CD4-positive, alpha-beta T cell treated with Interleukin-1 beta for 1 hour (primary cell): ENCODE results near the gene CCNL2.

Experiments
- DNase-seq, 2 donors: peaks; one replicate each; pipeline ENCODE4 v3.0.0-alpha.2; 2020 to 2022

Gene CCNL2

DNA sequence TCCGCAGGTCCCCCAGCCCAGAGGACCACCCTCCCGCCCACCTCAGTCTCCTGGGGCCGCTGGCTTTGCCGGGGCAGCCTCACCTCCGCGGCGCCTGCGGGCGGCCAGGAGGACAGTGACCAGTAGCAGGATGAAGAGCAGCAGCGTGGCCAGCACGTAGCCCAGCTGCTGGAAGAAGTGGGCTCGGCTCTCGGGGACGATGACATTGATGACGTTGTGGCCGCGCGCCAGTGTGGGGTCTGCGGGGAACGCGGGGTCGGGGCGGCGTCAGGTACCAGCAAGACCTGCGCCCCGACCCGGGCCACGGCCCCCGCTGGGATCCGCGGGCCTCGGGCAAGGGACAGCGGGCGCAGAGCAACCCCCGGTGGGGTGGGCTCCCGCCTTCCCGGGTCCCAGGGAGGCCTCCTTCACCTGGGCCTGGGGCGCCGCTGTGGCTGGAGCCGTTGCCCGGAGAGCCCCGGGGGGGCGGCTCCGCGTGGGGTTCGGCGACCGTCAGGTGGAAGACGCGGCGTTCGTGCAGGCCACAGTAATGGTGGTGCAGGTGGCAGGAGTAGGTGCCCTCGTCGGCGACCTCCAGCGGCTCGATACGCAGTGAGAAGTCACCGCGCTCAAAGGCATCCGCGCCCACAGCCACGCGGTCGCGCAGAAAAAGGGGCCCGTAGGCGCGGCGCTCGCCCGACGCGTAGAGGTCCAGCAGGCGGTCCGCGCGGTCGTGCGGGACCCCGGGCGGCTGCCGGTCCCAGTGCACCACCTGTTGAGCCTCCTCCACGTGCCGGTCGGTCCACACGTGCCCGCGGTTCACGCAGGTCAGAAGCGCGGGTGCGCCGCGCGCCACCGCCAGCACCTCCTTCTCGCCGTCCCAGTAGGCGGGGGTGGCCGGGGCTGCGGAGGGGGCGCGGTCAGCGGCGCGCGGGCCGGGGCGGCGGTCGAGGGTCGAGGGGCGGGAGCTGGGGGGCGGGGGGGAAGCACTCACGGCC lies 44.6 kb downstream of the CCNL2 start:
- DNase-seq, result no peak

DNA sequence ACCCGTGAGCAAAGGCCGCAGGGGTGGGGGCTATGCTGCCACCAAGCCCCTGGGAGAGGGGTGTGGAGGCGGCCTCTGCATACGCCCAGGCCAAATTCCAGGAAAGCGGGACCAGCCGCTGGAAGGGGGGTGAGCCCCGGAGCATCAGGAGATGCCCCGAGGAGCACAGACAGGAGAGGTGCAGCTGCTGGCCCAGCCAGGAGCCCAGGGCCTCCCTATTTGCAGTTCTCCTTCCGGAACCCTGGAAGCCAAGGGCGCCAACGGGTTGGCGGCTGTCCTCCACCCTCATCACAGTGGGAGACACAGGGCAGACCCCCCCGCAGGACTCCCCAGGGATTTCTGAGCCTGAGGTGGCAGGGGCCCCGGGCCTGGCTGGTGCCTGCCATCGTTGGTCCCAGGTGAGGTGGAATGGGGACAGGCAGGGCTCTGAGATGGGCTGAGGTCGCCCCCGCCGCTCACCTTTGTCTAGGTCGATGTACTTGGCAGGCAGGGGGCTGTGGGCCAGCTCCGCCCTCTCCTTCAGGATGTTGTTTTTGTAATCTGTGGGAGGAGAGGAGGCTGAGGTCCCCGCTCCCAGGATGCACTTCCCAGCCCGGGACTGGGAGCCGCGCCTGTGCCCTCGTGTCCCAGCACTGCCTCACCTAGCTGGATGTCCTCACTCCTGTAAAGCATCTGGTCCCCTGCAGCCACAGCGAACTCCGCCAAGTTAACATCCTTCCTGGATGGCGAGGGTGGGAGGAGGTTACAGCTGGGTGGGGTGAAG lies 45.6 kb downstream of the CCNL2 start:
- DNase-seq, result no peak

- DNase-seq, result no peak
These were observed 46.2 kb downstream of the CCNL2 start for GRCh38 chr1:1352786-1353388.

DNA sequence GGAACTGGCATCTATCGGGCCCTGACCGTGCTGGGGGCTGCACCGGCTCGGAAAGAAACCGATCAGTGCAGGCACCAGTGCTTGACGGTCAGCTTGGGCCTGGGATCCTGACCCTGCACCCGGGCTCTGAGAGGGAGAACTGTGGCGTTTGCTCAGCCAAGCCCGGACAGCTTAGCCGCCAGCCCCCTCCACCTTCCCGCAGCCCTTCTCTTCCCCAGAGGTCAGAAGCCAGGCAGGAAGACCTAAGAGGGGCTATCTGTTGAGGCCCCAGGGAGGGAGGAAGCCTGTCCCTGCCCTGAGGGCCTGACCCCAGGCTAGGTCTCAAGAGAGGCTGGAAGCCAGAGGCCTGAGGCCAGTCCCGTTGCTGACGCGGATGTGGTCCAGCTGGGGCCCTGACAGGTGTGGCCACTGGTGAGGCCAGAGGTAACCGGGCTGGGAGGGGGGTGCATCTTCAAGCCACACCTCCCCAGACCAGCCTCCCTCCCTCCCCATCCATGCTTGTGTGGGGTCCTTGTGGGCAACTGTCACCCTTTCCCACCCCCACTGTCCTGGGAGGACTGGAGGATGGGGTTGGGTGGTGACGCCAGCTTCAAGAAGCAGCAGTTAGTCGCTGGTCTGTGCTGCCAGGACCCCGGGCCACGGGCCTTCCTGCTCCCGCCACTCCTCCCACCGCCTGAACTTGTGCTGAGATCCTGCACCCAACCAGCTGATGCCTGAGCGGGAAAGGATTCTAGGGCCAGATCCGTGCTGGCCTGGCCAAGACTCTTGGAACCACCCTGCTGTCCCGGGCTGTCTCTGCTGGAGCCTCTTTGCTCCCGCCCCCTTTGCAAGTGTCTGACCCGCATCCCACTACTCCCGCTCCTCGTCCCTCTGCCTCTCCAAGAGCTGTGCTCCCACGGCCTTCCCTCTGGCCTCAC lies 47.4 kb downstream of the CCNL2 start:
- no peak for DNase-seq

- peak; percentile 73 to 74 for DNase-seq
These were observed 49.7 kb downstream of the CCNL2 start, which contains the start of gene DVL1 for GRCh38 chr1:1349256-1350012. DVL1 (minus strand) TSS chr1:1349418; CDS start chr1:1349065, 353 bp downstream.

DNA sequence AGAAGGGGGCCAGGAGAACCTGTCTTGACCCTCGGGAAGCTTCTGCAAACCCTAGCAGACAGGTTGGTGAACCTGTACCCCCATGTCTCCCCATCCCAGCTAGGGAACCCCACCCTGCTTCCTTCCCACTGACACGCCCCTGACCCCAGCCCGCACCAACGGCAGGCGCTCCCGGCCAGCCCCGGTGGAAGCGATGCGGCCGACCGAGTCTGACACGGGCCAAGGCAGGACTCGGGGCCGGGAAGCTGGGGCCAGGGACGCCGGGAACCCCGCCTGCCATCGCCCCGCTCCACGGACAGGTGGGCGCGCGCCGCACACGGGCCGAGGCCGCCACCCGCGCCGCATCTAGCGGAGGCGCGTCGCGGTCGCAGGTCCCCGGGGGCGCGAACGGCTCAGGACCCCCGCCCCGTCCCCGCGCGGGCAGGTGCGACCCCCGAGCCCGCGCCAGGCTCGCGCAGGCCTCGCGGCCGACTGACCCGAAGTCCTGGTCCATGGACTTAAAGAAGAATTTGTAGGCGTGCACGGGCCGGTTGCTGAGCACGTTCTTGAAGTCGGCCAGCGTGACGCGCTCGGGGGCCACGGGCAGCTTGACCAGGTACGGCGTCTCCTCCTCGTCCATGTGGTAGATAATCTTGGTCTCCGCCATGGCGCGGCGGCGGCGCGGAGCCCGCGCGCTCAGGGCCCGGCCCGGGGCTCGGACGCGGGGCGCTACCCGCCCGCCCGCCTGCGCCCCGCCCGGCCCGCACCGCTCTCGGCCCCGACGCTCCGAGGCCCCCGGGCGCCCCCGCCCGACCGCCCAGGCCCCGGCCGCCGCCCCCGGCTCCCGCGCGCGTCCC lies 50.5 kb downstream of the CCNL2 start:
- DNase-seq, result no peak

DNA sequence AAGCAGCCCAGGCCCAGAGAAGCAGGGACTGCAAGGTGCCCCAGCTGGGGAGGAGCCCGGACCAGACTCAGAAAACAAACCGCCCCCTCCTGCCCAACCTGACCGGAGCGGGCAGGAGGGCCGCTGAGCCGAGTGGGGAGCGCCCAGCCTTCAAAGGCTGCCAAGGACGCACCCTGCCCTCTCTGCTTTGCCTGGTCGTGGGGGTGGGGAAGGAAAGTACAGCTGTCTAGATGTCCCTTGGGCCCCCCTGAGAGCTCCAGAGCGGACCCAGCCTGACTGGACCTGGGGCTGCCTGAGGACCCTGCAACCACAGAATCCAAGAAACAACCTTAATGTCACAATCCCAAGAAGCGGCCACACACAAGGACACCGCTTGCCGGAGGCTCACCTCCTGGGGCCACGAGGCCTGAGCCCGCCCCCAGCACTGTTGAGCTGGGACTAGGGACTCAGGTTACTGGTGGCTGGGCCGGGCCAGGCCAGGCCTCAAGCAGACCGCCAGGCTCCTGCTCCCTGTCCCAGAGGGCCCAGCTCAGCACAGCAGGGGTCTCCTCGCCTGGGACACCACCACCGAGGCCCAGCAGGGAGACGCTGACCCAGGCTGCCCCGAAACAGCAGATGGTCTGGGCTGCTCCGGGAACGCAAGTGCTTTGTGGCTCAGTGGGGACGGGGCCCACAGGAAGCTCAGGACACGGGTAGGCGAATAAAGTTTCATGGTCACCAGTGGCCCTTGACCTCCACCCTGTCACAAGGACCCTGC lies 51.3 kb downstream of the CCNL2 start:
- DNase-seq, result no peak

DNA sequence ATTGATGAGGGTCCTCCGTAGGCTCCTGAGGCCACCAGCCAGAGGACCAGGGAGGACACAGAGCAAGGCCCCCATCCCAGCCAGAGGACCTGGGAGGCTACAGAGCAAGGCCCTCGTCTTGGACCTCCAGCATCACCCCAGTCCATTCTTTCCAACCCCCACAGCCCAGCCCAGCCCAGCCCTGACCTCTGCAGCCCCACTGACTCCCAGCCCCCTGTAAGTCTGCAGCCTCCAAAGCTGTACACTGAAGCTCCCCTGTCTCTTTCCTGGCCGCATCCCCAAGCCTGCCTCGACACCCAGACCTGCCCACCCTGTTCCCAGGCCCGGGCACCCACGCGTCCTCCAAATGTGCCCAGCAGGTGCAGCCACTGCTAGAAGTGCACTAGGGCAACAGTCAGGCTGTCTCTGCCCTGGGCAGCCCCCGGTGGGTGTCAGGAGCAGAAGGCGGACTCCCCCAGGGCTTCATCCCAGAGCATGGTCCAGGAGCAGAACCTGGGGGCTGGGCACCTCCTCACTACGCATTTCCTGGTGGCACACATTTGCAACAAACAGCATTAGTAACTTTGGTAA lies 52.0 kb downstream of the CCNL2 start:
- no peak for DNase-seq

DNA sequence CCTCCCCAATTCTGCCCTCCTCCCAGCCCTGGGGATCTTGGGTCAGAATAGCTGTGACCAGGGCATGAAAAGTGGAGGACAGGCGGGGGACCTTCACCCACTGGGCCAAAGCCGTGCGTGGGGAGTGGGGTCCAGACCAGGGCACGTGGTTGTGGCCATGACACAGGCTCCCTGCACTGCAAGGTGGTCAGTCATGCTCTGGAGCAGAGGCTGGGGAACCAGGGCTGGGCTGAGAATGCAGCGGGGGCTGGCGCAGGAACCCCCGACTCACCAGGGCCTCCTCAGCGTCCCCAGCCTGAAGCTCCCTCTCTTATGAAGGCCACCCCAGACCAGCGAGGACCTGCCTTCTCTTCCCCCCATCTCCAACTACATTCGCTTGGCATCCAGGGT lies 52.6 kb downstream of the CCNL2 start:
- no peak for DNase-seq

- no peak for DNase-seq
These were observed 53.2 kb downstream of the CCNL2 start for GRCh38 chr1:1345860-1346500.

GRCh38 chr1:1345384-1345783 lies 53.8 kb downstream of the CCNL2 start:
- no peak for DNase-seq

- peak in 1 of 2 donors; percentile 23 for DNase-seq
These were observed 54.3 kb downstream of the CCNL2 start for GRCh38 chr1:1344655-1345361.

DNA sequence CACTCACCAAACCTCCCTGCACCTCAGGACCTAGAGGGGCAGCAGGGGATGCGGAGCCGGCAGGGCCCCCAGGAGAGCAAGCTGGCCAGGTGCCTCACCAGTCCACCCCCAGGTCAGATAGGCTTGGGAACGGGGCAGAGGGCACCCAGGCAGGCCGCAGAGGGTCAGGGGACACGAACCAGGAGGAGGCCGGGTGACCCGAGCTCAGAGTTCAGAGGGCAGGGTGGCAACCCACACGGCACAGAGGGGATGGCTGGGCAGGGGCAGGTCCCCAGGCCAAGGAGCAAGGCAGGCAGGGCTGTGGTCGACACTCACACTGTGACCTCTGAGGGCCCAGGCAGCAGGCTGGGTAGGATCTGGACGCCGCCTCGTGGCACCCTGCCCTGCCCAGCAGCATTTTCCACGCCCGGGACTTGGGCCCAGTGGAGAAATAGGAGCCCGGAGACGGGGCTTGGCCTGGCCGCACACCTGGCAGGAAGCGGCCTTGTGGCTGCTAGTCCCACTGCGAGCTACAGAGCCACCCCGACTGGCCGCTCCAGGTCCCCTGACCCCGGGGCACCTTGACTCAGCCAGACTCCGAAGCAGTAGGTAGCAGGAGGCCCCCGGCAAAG lies 55.2 kb downstream of the CCNL2 start:
- no peak for DNase-seq

DNA sequence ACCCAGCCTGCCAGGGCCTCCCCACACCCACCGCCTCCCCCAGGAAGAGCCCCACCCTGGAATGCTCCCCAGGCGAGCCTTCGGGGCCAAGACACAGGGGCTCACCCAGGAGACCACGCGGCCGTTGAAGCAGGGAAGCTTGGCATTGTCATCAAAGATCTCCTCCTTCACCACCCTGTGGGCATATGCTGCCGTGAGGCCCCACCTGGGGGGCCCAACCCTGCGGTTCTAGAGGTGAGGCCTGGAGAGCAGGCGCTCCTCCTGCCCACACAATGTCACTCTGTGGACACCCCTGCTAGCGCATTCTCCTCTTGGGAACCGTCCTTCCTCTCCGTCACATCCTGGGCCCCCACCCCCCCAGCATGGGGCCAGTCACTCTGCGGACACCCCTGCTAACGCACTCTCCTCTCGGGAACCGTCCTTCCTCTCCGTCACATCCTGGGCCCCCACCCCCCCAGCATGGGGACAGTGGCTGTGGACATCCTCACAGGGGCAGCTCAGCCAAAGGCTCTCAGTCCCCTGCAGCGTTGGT lies 56.5 kb downstream of the CCNL2 start:
- DNase-seq, result no peak

- no peak for DNase-seq
These were observed 57.0 kb downstream of the CCNL2 start for GRCh38 chr1:1342061-1342562.

DNA sequence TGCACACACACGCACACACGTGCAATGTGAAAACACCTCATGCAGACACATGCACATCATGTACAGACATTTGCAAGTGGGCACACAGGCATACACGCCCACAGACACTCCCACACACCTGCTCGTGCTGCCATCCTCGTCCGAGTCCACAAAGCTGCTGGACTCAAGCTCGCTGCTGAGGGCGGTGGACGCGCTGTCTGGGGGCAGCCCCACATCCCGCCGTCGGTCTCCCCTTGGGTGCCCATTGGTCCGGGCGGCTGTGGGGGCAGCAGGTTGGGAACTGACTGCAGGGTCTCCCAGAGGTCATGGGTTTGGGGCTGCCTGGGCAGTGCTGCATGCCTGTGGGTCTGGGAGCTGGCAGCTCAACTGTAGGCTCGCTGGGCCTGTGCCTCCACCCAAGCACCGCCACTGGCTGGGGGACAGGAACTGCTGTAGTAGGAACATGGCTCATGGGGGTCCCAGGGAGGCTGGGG lies 57.5 kb downstream of the CCNL2 start:
- no peak for DNase-seq
